GM19452 (cell line): ENCODE results near the gene SGCD.

Experiments used
- ATAC-seq: cut with Tn5 transposase; IDR thresholded peaks from one replicate; pipeline ENCODE4 v1.9.1; 2021; ENCODE audit not compliant: unreplicated experiment

Gene SGCD

GRCh38 chr5:156326718-156327259 lies at the start of gene SGCD:
Gene SGCD (plus strand): TSS chr5:156327164.
- no peak for ATAC-seq

GRCh38 chr5:156277290-156277689 lies 49.7 kb upstream of the SGCD start:
- ATAC-seq = no peak

GRCh38 chr5:156295431-156295830 lies 31.5 kb upstream of the SGCD start:
- no peak for ATAC-seq

- ATAC-seq = no peak
These were observed 16.8 kb upstream of the SGCD start for GRCh38 chr5:156310115-156310514.

- ATAC-seq = no peak
These were observed 13.9 kb upstream of the SGCD start for GRCh38 chr5:156312897-156313694.

GRCh38 chr5:156314416-156314815 lies 12.5 kb upstream of the SGCD start:
- ATAC-seq = no peak

- no peak for ATAC-seq
These were observed 4.3 kb upstream of the SGCD start for GRCh38 chr5:156322666-156323065.

GRCh38 chr5:156327296-156327695 lies 332 bp downstream of the SGCD start:
- no peak for ATAC-seq

- ATAC-seq = no peak
These were observed 1.2 kb downstream of the SGCD start for GRCh38 chr5:156328161-156328560.

- ATAC-seq = no peak
These were observed 1.8 kb downstream of the SGCD start for GRCh38 chr5:156328766-156329165.

GRCh38 chr5:156329171-156329611 lies 2.2 kb downstream of the SGCD start:
- no peak for ATAC-seq

GRCh38 chr5:156330141-156330870 lies 3.3 kb downstream of the SGCD start:
- no peak for ATAC-seq

GRCh38 chr5:156331181-156331580 lies 4.2 kb downstream of the SGCD start:
- no peak for ATAC-seq

- no peak for ATAC-seq
These were observed 4.9 kb downstream of the SGCD start for GRCh38 chr5:156331845-156332244.

GRCh38 chr5:156332245-156332644 lies 5.3 kb downstream of the SGCD start:
- ATAC-seq = no peak

- ATAC-seq = no peak
These were observed 12.3 kb downstream of the SGCD start for GRCh38 chr5:156339139-156339841.

- no peak for ATAC-seq
These were observed 13.9 kb downstream of the SGCD start for GRCh38 chr5:156340893-156341292.

- no peak for ATAC-seq
These were observed 23.3 kb downstream of the SGCD start for GRCh38 chr5:156350256-156350655.

GRCh38 chr5:156351423-156351822 lies 24.5 kb downstream of the SGCD start:
- no peak for ATAC-seq

- no peak for ATAC-seq
These were observed 27.6 kb downstream of the SGCD start for GRCh38 chr5:156354571-156354970.

GRCh38 chr5:156356238-156356637 lies 29.3 kb downstream of the SGCD start:
- no peak for ATAC-seq
